T-helper 17 cell (primary cell): ENCODE results near the gene TUBGCP3. TPM values are rescaled to one million over a fixed set of nuclear protein-coding genes. Genes with fewer than 3 reads are reported as not detected.

Experiments
- ATAC-seq: fragments of 150-1000 bp; cut with Tn5 transposase; 2 replicates; pipeline ENCODE4 v1.10.0; 2021; ENCODE audit warnings: mild to moderate bottlenecking, moderate library complexity
- DNase-seq, 3 donors: peaks; one replicate each; pipeline versions ENCODE4 v3.0.0 to v3.0.0-alpha.2; 2020 to 2021
- H3K9me3 ChIP-seq: one replicate; pipeline ENCODE4 v1.7.0; 2013; ENCODE audit warnings: low read length, mild to moderate bottlenecking; ENCODE audit not compliant: control insufficient read depth, poor library complexity, severe bottlenecking
- H3K27ac Mint-ChIP-seq: one replicate; pipeline ENCODE4 v1.8.0; 2022; ENCODE audit warnings: mild to moderate bottlenecking, moderate library complexity, mixed read lengths
- H3K27me3 Mint-ChIP-seq: one replicate; pipeline ENCODE4 v1.8.0; 2022; ENCODE audit warnings: mixed read lengths
- H3K36me3 Mint-ChIP-seq: one replicate; pipeline ENCODE4 v1.8.0; 2022; ENCODE audit warnings: low read depth, mixed read lengths
- H3K4me1 Mint-ChIP-seq: one replicate; pipeline ENCODE4 v1.8.0; 2022; ENCODE audit warnings: mild to moderate bottlenecking, mixed read lengths
- H3K4me3 Mint-ChIP-seq: one replicate; pipeline ENCODE4 v1.8.0; 2022; ENCODE audit warnings: mild to moderate bottlenecking, moderate library complexity, mixed read lengths
- total RNA-seq, 4 donors: library from RNA in 2 of 4; stranded (reverse) in 2 of 4; gene quantifications; one replicate each; pipeline ENCODE4 v1.2.3 and lab custom pipeline; 2022 to 2026

The TUBGCP3 gene
- total RNA-seq, 2 donors from 2014 or later: 34.5 to 35.3 TPM

DNA sequence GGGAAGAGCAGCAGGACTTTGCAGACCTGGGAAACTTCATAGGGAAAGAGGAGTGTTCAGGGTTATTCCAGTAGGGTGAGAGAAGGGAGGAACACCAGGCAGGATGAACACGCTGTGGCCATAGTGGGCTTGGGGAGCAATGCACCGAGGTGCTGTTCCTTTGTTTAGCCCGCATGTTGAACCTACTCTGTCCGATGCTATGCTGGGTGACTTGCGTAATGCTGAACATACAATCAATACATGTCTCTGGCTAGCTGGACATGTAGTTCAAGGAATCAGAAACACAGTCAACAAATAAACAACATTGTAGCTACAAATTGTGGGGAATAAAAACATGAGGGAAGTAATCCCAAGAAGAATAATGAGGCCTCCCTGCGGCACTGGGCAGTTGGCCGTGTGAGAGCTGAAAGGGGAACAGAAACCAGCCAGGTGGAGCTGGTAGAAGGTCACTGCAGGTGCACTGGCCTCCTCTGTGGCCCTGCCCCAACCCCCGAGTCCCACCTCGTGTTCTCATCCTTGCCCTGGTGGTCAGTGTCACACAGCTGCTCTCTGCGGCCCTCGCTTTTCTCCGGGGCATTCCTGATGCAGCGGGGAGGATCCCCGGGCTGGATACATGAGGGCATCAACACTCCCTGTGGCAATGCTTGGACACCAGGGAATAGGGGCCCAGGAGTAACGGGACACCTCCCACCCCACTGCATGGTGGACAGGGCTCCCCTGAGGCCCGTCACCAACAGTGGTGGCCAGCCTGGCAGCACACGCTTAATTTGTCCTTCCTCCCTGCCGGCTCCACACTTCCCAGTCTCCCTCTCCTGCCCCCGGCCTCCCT is 36.9 kb upstream of the TUBGCP3 start:
- H3K9me3 ChIP-seq: no peaks in the 10 kb centered on the region
- Mint-ChIP-seq H3K4me3 (no peak overlapping the region), H3K36me3 (no peaks in the 10 kb centered on the region), H3K4me1 (no peaks in the 10 kb centered on the region), H3K27me3 (peaks cover 43% of the 10 kb centered on the region), H3K27ac (peak overlapping the region; percentile 14)
- DNase-seq (no peak), ATAC-seq (no peak)

DNA sequence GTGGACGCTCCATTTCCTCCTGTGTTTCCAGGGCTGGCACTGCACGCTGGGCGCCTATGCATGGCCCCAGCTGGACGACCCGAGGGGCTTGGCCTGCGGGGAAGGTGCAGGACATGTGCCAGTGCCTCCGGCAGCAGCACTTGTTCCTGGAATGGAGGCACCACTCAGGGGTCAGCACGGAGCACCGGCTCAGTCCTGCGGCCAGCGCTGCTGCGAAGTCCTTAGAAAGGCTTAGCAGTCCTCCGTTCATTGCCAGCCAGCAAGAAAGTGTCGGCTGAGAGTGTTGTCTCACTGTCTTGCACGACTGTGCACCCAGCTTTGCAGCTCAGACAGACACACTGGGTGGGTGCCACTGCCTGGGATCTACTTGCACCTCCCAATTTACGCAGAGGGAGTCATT is 36.1 kb upstream of the TUBGCP3 start:
- H3K27ac Mint-ChIP-seq: no peak overlapping the region
- DNase-seq: no peak
- H3K27me3 Mint-ChIP-seq: peaks cover 50% of the 10 kb centered on the region
- H3K4me1 Mint-ChIP-seq: peaks cover 2% of the 10 kb centered on the region
- H3K4me3 Mint-ChIP-seq: no peak overlapping the region
- no peaks in the 10 kb centered on the region for H3K36me3 Mint-ChIP-seq
- no peak for ATAC-seq
- no peaks in the 10 kb centered on the region for H3K9me3 ChIP-seq

DNA sequence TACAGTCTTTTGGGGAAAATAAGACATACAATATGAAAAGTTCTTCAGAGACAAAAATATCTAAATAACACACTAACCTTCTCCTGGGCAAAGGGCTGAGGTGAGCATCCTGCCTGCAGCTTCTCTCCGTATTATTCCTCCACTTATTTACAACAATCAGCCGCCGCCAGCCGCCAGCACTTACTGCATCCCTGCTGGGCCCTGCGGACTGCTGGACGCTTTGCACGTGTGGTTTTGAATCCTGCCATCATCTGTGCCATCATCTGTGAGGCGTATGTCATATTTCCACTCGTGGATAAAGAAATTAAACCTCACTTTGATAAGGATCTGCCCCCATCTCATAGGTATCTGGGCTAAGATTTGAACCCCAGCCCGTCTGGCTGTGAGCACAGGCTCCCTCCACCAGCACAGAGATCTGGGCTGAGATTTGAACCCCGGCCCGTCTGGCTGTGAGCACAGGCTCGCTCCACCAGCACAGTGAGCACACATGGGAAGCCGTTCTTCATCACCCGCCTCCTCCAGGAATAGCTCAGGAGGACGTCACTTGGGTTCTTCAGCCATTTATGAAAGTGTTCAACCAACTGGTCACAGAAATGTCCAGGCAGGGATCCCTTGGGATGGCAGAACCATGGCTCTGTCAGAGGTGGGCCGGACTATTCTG is 35.2 kb upstream of the TUBGCP3 start:
- DNase-seq: no peak
- H3K4me3 Mint-ChIP-seq: no peak overlapping the region
- H3K27ac Mint-ChIP-seq: no peak overlapping the region
- H3K9me3 ChIP-seq: no peaks in the 10 kb centered on the region
- H3K27me3 Mint-ChIP-seq: peaks cover 52% of the 10 kb centered on the region
- no peaks in the 10 kb centered on the region for H3K36me3 Mint-ChIP-seq
- H3K4me1 Mint-ChIP-seq: peaks cover 2% of the 10 kb centered on the region
- no peak for ATAC-seq

DNA sequence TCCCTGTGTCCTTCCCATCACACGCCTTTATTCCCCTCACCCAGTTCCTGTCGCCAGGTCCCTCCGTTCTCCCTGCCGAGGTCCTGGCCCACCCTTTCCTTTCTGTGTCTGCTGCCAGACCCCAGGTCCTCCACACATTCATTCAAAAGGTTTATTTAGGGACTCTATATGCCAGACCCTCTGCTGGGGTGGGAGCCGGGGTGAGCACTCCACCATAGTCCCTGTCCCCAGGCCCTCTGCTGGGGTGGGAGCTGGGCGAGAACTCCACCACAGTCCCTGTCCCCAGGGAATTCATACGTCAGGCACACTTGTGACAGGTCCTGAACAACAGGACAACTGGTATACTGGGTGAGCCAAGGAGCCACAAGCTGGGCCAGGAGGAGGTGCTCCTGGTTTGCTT is 34.4 kb upstream of the TUBGCP3 start:
- DNase-seq (no peak), ATAC-seq (no peak)
- no peak overlapping the region for H3K27ac Mint-ChIP-seq
- H3K9me3 ChIP-seq: no peaks in the 10 kb centered on the region
- H3K27me3 Mint-ChIP-seq: peaks cover 57% of the 10 kb centered on the region
- H3K4me3 Mint-ChIP-seq: no peak overlapping the region
- peaks cover 2% of the 10 kb centered on the region for H3K4me1 Mint-ChIP-seq
- no peaks in the 10 kb centered on the region for H3K36me3 Mint-ChIP-seq

DNA sequence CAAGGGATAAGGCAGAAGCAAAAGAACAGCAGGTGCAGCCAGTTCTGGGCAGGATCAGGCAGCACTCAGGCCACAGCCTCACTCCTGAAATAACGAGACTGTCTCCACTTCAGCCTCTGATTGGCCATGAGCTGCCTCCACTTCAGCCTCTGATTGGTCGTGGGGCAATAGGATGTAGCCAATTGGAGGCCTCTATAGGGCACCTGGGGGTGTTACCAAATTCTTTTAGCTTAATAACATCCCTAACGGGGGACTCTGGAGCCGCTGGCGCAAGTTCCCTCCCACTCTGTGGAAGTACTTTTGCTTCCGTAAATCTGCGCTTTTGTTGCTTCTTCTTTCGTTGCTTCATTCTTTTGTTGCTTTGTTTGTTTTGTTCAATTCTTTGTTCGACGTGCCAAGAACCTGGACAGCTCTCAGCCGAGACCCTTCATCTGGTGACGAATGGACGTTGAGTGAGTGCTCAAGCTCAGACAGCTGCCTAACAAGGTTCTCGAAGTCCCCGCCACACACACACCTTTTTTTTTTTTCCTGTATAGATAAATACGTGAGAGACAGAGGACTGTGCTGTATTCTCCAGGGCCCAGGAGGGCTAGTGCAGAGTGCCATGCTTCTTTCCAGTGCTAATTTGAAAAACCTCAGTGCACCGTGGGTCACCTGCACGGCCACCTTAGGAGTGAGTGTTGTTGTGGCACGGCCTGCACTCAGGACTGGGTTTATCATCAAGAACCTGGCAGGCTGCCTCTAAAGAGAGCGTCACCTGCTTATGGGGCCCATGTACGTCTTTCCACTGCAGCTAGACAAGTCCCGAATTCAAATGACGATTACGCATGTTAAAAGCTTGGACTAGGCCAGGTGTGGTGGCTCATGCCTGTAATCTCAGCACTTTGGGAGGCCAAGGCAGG is 32.0 kb upstream of the TUBGCP3 start:
- Mint-ChIP-seq H3K27me3 (peaks cover 61% of the 10 kb centered on the region), H3K4me1 (peaks cover 4% of the 10 kb centered on the region)
- no peak for DNase-seq

DNA sequence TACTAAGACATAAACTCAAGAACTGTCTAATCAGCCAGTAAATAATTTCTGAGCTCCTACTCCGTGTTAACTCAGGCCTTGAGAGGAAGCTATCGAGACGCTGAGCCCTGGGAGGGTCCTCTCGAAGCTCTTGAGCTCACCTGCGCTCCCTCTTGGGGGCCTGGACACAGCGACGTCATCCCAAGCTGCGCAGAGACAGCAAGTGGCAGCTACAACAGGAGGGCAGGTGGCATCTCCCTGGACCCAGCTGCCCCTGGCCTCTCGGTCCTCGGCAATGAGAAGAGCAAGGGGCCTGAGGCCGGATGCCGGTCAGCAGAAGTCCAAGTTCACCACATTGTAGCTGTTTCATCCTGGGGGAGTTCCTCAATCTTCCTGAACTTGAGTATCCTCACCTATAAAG is 30.5 kb upstream of the TUBGCP3 start:
- no peak for DNase-seq
- peaks cover 9% of the 10 kb centered on the region for H3K4me1 Mint-ChIP-seq
- H3K36me3 Mint-ChIP-seq: no peaks in the 10 kb centered on the region
- H3K4me3 Mint-ChIP-seq: no peak overlapping the region
- H3K27ac Mint-ChIP-seq: no peak overlapping the region
- no peaks in the 10 kb centered on the region for H3K9me3 ChIP-seq
- no peak for ATAC-seq
- peaks cover 60% of the 10 kb centered on the region for H3K27me3 Mint-ChIP-seq

More for the DNA sequence above, 32.0 kb upstream of the TUBGCP3 start:
- H3K36me3 Mint-ChIP-seq: no peaks in the 10 kb centered on the region
- peak; percentile 32 for ATAC-seq
- no peak overlapping the region for H3K27ac Mint-ChIP-seq
- H3K9me3 ChIP-seq: no peaks in the 10 kb centered on the region
- H3K4me3 Mint-ChIP-seq: no peak overlapping the region

DNA sequence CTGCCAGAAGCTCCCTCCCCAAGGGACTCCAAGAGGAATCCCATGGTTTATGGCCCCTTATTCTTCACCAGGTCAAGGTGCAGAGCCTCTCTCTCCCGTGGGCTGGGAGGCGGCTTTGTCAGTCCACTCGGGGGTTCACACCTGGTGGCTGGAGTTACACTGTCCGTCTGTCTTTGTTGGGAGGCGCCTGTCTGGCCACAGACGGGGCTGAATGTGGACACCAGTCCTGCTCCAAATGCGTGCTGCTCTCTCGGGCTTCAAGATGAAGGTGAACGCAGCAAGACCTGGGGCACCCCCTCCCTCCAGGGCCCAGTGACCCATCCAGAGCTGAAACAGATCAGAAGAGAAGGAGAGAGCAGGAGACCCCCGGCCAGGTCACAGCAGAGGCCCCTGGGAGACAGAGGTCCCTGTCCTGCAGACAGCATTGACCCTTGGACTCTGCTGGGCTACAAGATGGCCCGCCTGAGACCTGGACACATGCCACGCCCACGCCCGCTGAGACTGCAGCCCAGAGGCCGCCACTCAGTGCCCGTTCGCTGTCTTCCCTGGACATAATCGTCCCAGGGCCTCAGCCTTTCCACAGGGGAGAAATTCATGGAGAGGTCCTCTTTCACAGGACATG is 29.9 kb upstream of the TUBGCP3 start:
- H3K36me3 Mint-ChIP-seq: no peaks in the 10 kb centered on the region
- no peak for ATAC-seq
- peaks cover 55% of the 10 kb centered on the region for H3K27me3 Mint-ChIP-seq
- DNase-seq: no peak
- H3K4me3 Mint-ChIP-seq: no peak overlapping the region
- H3K27ac Mint-ChIP-seq: no peak overlapping the region
- peaks cover 9% of the 10 kb centered on the region for H3K4me1 Mint-ChIP-seq
- no peaks in the 10 kb centered on the region for H3K9me3 ChIP-seq

DNA sequence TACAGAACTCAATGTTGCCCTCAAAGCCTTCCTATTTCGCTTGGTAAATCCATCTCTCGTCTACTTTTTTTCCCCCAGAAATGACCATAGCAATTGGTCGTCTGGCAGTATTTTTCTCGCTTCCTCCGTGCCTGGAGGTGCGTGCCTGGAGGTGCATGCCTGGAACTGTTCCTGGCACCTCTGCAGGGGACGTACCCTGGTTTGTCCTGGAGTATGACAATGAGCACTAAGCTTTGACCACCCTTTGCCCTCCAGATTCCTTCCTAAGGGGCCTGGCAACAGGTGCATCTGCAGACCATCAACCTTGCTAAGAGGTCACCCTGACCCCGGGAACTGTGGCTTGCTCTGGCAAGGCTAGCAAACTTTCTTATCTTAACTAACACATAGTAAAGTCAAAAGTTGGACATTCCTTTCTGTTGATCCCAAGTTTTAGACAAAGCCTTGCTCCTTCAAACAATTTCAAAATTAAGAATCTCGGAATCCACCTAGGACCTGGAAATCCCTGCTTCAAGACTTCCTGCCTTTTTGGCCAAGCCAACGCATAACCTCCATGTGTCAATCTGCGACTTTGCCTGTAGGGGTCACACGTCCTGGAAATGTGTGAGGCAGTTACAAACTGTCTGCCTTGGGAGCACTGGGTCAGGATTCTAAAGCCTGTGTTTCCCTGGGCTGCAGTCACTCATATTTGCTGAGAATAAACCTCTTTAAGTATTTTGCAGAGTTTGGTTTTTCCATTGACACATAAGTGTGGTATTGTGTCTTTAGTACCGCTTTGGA is 28.8 kb upstream of the TUBGCP3 start:
- Mint-ChIP-seq H3K4me3 (no peak overlapping the region), H3K27ac (no peak overlapping the region), H3K36me3 (no peaks in the 10 kb centered on the region), H3K4me1 (peaks cover 9% of the 10 kb centered on the region), H3K27me3 (peaks cover 53% of the 10 kb centered on the region)
- no peak for DNase-seq
- ATAC-seq: peak; percentile 52
- H3K9me3 ChIP-seq: no peaks in the 10 kb centered on the region

DNA sequence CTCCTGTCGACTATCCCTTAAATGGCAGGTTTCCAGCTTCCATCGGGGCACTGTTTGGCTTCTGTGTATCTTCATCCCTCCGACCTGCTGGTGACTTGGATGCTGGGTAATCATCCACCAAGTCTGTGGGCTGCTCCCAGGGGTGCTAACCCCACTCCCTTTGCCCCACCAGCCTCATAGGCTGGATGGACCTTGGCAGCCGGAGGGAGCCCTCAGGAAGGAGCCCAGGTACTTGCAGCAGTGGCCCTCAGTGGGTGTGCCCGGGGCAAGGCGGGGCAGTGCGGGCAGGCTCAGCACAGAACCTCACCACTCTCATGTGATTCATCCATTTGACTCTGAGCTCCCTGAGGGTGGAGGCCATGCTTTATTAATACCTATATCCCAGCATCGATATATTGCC is 27.4 kb upstream of the TUBGCP3 start:
- ATAC-seq (no peak), DNase-seq (no peak)
- H3K9me3 ChIP-seq: no peaks in the 10 kb centered on the region
- peaks cover 11% of the 10 kb centered on the region for H3K4me1 Mint-ChIP-seq
- no peak overlapping the region for H3K4me3 Mint-ChIP-seq
- H3K36me3 Mint-ChIP-seq: no peaks in the 10 kb centered on the region
- H3K27me3 Mint-ChIP-seq: peaks cover 60% of the 10 kb centered on the region
- no peak overlapping the region for H3K27ac Mint-ChIP-seq

DNA sequence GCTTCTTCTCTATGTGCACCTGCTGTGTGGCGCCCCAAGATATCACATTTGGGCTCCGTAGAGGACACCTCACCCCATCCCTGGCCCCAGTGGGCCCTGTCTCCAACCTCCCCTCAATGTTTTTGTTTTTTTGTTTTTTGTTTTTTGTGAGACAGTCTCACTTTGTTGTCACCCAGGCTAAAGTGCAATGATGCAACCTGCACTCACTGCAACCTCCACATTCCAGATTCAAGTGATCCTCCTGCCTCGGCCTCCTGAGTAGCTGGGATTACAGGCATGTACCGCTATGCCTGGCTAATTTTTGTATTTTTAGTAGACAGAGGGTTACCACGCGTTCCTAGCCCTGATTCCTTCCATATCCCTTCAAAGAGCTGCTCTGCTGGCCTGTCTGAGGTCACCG is 26.9 kb upstream of the TUBGCP3 start:
- Mint-ChIP-seq H3K4me3 (no peak overlapping the region), H3K4me1 (peaks cover 11% of the 10 kb centered on the region), H3K36me3 (no peaks in the 10 kb centered on the region), H3K27me3 (peaks cover 61% of the 10 kb centered on the region), H3K27ac (no peak overlapping the region)
- no peak for DNase-seq
- no peak for ATAC-seq
- H3K9me3 ChIP-seq: no peaks in the 10 kb centered on the region

DNA sequence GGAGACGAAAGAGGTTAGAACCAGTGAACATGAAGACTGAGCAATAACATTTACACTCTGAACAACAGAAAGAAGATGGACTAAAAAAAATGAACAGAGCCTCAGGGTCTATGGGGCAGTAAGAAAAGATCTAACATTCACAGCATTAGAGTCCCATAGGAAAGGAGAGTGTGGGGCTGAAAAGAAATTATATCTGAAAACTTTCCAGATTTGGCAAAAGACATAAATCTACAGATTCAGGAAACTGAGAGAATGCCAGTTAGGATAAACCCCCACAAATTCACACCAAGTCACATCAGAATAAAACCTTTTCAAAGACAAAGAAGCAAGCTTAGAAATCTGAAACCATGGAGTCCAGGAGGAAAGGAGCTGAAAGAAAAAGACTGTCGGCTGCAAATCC is 20.3 kb upstream of the TUBGCP3 start:
- Mint-ChIP-seq H3K4me1 (peaks cover 5% of the 10 kb centered on the region), H3K27ac (no peak overlapping the region), H3K4me3 (no peak overlapping the region), H3K27me3 (peaks cover 45% of the 10 kb centered on the region), H3K36me3 (no peaks in the 10 kb centered on the region)
- H3K9me3 ChIP-seq: no peaks in the 10 kb centered on the region
- ATAC-seq (no peak), DNase-seq (no peak)
